Measurements from ENCODE around the gene PRKG1.

Gene PRKG1

DNA sequence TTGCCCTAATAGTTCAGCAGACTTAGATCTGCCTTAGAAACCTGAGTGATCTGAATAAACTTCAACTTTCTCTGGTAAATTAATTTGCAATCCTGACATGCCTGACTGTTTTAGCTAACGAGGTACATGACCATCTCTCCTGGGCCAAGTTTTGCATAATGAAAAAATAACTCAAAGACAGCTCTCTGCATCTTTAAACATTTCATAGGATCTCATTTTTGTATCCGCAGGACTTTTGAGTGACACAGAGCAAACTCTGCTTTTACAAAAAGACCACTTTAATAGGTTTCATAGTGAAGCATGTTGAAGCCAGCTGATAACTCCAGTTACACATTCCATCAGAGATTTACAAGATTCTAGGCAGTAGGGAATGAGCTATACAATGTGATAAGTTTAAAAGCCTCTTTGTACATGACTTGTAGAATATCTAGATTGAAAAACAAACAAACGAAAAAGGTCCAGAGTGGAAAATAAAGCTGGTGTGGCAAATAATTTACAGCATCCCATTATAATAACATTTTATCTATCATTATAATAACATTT lies 2.1 kb downstream of the PRKG1 start:
- H3K27me3 ChIP-seq (ENCODE audit: control insufficient read depth, insufficient read depth, low read length): no peaks in the 10 kb centered on the region
- DNase-seq (ENCODE audit: low read depth, low spot score): no peak
- WGBS (ENCODE audit: insufficient coverage, insufficient read length): no CpG with 5 or more reads among the region's 3 CpGs
- peaks cover 2% of the 10 kb centered on the region; the same call in 1 of the 2 replicates for H3K4me1 ChIP-seq (ENCODE audit: control insufficient read depth, insufficient read depth, low read length)
- H3K9me3 ChIP-seq (ENCODE audit: control insufficient read depth, insufficient read depth, low read length): no peaks in the 10 kb centered on the region
- no peak overlapping the region for H3K4me3 ChIP-seq (ENCODE audit: low read length)
- H3K27ac ChIP-seq (ENCODE audit: low read length): no peak overlapping the region
- no peaks in the 10 kb centered on the region for H3K36me3 ChIP-seq (ENCODE audit: control insufficient read depth, insufficient read depth, low read length)

DNA sequence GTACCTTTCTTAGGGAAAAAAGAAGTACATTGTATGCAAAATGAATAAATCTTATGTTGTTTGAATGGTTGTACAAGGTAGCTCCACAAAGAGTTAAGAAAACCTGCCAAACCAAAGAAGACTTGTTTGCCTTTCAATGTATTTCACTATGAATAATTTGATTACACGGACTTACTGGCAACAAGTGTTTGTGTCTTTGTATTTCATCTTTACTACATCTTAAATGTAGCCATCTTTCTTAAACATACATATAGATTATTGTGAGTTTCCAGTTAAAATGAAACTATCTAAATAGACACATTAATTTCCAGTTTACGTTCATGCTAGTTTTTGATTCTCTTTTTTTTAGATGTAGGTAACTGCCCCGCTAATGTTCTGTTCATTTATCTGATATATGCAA lies 2.8 kb downstream of the PRKG1 start:
- H3K4me3 ChIP-seq (ENCODE audit: low read length): no peak overlapping the region
- no peaks in the 10 kb centered on the region for H3K36me3 ChIP-seq (ENCODE audit: control insufficient read depth, insufficient read depth, low read length)
- no CpG with 5 or more reads among the region's 3 CpGs for WGBS (ENCODE audit: insufficient coverage, insufficient read length)
- no peaks in the 10 kb centered on the region for H3K9me3 ChIP-seq (ENCODE audit: control insufficient read depth, insufficient read depth, low read length)
- H3K27ac ChIP-seq (ENCODE audit: low read length): no peak overlapping the region
- H3K4me1 ChIP-seq (ENCODE audit: control insufficient read depth, insufficient read depth, low read length): peaks cover 2% of the 10 kb centered on the region; the same call in 1 of the 2 replicates
- H3K27me3 ChIP-seq (ENCODE audit: control insufficient read depth, insufficient read depth, low read length): no peaks in the 10 kb centered on the region
- no peak for DNase-seq (ENCODE audit: low read depth, low spot score)

DNA sequence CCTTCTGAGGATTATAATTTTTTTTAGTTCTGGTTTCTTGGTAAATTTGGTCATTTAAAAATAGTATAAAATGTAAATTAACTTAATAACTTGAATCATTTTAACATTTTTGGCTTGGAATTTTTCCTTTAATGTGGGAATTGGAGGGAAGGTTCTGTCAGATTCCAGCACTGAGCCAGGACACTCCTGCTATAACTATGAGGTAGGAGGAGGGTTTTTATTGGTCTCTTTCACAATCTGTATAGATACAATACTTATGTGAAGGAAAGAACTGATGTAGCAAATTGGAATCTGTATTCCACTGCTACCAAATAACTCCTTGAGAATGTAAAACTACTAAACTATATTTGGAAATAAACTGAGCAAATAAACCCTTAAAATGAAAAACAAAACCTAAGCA lies 3.2 kb downstream of the PRKG1 start:
- H3K27me3 ChIP-seq (ENCODE audit: control insufficient read depth, insufficient read depth, low read length): no peaks in the 10 kb centered on the region
- peaks cover 2% of the 10 kb centered on the region; the same call in 1 of the 2 replicates for H3K4me1 ChIP-seq (ENCODE audit: control insufficient read depth, insufficient read depth, low read length)
- DNase-seq (ENCODE audit: low read depth, low spot score): no peak
- no peaks in the 10 kb centered on the region for H3K9me3 ChIP-seq (ENCODE audit: control insufficient read depth, insufficient read depth, low read length)
- H3K27ac ChIP-seq (ENCODE audit: low read length): no peak overlapping the region
- H3K36me3 ChIP-seq (ENCODE audit: control insufficient read depth, insufficient read depth, low read length): no peaks in the 10 kb centered on the region
- no peak overlapping the region for H3K4me3 ChIP-seq (ENCODE audit: low read length)

DNA sequence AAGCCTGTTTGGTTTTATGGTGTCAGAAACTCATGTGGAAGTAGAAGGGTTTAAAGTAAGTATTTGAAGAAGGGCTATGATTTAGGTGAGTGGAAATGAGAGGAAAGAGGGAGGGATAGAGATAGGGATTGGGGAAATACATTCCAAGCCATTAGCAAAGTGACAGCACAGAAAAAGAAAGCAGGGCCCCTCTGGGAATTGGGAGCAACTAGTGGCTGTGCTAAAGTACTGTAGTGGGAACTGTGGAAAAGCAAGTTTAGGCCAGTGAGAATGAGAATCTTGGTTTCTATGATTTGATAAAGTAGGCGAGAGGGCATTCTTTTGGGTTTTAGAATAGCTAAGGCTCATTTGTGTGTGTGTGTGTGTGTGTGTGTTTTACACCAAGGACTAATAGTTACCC lies 5.0 kb downstream of the PRKG1 start:
- no peak overlapping the region for H3K4me3 ChIP-seq (ENCODE audit: low read length)
- no peaks in the 10 kb centered on the region; the same call in 1 of the 2 replicates for H3K4me1 ChIP-seq (ENCODE audit: control insufficient read depth, insufficient read depth, low read length)
- no CpG with 5 or more reads among the region's 1 CpG for WGBS (ENCODE audit: insufficient coverage, insufficient read length)

DNA sequence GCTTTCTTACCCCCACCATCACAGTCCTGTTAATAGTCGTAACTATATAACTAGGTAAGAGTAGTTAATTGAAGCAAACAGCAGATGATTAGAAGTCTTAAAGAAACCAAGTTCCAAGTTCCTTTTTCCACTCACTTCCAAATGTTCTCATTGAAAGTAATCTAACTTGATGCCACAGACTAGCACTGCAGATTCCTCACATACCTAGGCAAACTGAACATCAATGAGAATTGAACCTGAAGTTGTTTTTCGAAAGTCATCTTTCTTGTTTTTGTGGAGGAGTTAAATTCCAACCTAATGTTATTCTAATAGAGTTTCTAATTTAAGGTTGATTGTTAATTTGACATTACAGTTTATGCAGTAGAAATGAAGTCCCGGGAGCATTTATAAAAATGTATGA lies 5.5 kb downstream of the PRKG1 start:
- Histone ChIP-seq H3K9me3 (ENCODE audit: control insufficient read depth, insufficient read depth, low read length) (no peaks in the 10 kb centered on the region), H3K4me1 (ENCODE audit: control insufficient read depth, insufficient read depth, low read length) (no peaks in the 10 kb centered on the region; the same call in 1 of the 2 replicates), H3K27ac (ENCODE audit: low read length) (no peak overlapping the region), H3K4me3 (ENCODE audit: low read length) (no peak overlapping the region), H3K27me3 (ENCODE audit: control insufficient read depth, insufficient read depth, low read length) (no peaks in the 10 kb centered on the region), H3K36me3 (ENCODE audit: control insufficient read depth, insufficient read depth, low read length) (no peaks in the 10 kb centered on the region)
- WGBS (ENCODE audit: insufficient coverage, insufficient read length): no CpG with 5 or more reads among the region's 3 CpGs
- DNase-seq (ENCODE audit: low read depth, low spot score): no peak

More for the DNA sequence above, 5.0 kb downstream of the PRKG1 start:
- H3K36me3 ChIP-seq (ENCODE audit: control insufficient read depth, insufficient read depth, low read length): no peaks in the 10 kb centered on the region
- H3K27ac ChIP-seq (ENCODE audit: low read length): no peak overlapping the region
- H3K27me3 ChIP-seq (ENCODE audit: control insufficient read depth, insufficient read depth, low read length): no peaks in the 10 kb centered on the region
- DNase-seq (ENCODE audit: low read depth, low spot score): no peak
- no peaks in the 10 kb centered on the region for H3K9me3 ChIP-seq (ENCODE audit: control insufficient read depth, insufficient read depth, low read length)

DNA sequence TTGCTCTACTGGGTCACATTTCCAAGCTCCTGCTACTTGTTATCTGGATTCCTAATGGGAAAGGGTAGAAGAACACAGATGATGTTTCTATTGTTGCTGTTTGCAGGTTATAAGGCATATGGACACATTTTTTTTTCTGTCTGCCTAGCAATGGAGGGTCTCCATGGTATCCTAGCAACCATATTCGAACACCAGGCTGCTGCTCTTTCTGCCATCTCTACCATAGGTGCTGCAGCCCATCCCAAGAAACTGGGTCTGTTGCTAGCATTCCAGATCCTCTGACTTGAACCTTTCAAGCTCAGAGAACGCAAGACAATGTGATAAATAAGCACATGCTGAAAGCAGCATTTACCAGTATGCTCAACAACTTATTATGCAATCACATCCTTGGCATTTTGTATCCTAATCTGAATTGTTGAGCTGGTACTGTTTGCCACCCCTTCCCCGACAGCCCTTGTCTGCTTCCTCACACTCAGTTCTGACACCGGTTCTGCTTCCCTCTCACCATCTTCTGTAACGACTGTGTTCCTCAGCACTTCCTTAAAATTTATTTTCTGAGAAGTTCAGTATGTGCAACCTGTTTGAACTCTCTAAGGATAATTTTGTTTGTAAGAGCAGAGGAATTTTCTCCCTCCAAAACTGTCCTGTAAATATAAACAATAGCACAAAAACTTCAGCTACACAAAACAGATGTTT lies 6.2 kb downstream of the PRKG1 start:
- H3K4me3 ChIP-seq (ENCODE audit: low read length): no peak overlapping the region
- no peak for DNase-seq (ENCODE audit: low read depth, low spot score)
- no CpG with 5 or more reads among the region's 5 CpGs for WGBS (ENCODE audit: insufficient coverage, insufficient read length)

DNA sequence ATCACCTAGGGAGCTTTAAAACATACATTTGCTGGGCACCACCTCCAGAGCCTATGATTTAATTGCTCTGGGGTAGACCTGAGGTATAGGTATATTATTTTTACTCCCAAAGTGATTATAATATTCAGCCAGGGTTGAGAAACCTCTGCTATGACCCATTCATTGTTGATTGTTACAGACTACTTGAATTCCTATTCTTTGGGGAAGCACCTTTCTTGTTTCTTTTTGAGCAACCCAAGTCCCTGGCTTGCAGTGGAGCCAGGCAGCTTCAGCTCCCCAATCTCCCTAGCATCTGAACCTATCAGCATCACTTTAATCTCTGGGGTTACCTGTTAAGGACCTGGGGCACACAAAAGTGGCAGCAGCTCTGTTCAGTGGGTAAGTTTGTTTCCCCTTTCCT lies 8.6 kb downstream of the PRKG1 start:
- H3K9me3 ChIP-seq (ENCODE audit: control insufficient read depth, insufficient read depth, low read length): no peaks in the 10 kb centered on the region
- no peak for DNase-seq (ENCODE audit: low read depth, low spot score)
- no peak overlapping the region for H3K4me3 ChIP-seq (ENCODE audit: low read length)
- no peaks in the 10 kb centered on the region; the same call in 1 of the 2 replicates for H3K4me1 ChIP-seq (ENCODE audit: control insufficient read depth, insufficient read depth, low read length)
- H3K27me3 ChIP-seq (ENCODE audit: control insufficient read depth, insufficient read depth, low read length): no peaks in the 10 kb centered on the region
- no peak overlapping the region for H3K27ac ChIP-seq (ENCODE audit: low read length)
- H3K36me3 ChIP-seq (ENCODE audit: control insufficient read depth, insufficient read depth, low read length): no peaks in the 10 kb centered on the region

More for the DNA sequence above, 6.2 kb downstream of the PRKG1 start:
- no peaks in the 10 kb centered on the region for H3K9me3 ChIP-seq (ENCODE audit: control insufficient read depth, insufficient read depth, low read length)
- no peaks in the 10 kb centered on the region for H3K36me3 ChIP-seq (ENCODE audit: control insufficient read depth, insufficient read depth, low read length)
- no peak overlapping the region for H3K27ac ChIP-seq (ENCODE audit: low read length)
- no peaks in the 10 kb centered on the region; the same call in 1 of the 2 replicates for H3K4me1 ChIP-seq (ENCODE audit: control insufficient read depth, insufficient read depth, low read length)
- no peaks in the 10 kb centered on the region for H3K27me3 ChIP-seq (ENCODE audit: control insufficient read depth, insufficient read depth, low read length)

DNA sequence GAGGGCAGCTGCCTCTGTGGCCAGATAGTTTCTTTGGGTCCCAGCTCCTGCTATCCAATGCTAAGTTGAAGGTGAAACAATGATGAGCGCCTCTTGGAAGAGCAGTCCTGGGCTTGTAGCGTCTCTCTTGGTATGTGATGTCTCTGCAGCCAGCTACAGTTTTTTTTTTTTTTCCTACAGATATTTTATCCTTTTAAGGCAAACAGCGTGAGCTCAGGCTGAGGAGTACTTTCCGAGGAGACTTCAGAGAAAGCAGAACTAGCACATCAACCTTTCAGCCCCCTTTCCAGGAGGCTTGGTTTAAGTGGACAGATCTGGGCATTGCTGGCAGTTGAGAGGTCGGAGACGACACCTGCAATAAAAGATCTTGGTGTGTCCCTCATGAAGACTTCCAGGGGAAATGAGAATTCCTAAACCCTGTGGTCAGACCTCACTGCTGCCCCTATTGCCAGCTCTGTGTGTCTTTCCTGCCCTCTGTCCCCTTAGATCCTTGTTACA lies 9.1 kb downstream of the PRKG1 start:
- no peaks in the 10 kb centered on the region for H3K27me3 ChIP-seq (ENCODE audit: control insufficient read depth, insufficient read depth, low read length)
- DNase-seq (ENCODE audit: low read depth, low spot score): no peak
- H3K4me1 ChIP-seq (ENCODE audit: control insufficient read depth, insufficient read depth, low read length): no peaks in the 10 kb centered on the region; the same call in 1 of the 2 replicates
- H3K27ac ChIP-seq (ENCODE audit: low read length): no peak overlapping the region
- no CpG with 5 or more reads among the region's 6 CpGs for WGBS (ENCODE audit: insufficient coverage, insufficient read length)
- no peaks in the 10 kb centered on the region for H3K9me3 ChIP-seq (ENCODE audit: control insufficient read depth, insufficient read depth, low read length)
- H3K4me3 ChIP-seq (ENCODE audit: low read length): no peak overlapping the region
- H3K36me3 ChIP-seq (ENCODE audit: control insufficient read depth, insufficient read depth, low read length): no peaks in the 10 kb centered on the region

DNA sequence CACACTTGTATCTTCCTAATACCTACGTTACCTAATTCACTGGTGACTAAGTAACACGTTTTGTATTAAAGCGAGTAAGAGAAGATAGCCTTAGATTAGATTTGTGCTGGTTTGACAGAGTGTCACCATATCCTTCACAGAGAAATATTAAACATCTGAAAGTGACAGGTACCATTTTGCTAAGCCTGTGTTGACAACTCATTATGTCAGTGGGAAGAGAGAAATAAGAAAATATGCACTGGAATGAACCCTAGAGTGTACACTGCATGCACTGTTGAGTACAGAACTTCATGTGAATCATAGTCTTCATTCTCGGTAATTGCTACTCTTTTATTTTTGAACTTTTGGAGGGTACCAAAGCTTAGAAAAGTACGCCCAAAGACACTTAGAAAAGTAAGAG lies 10.9 kb downstream of the PRKG1 start:
- Histone ChIP-seq H3K27me3 (ENCODE audit: control insufficient read depth, insufficient read depth, low read length) (no peaks in the 10 kb centered on the region), H3K27ac (ENCODE audit: low read length) (no peak overlapping the region), H3K4me1 (ENCODE audit: control insufficient read depth, insufficient read depth, low read length) (no peaks in the 10 kb centered on the region; the same call in 1 of the 2 replicates), H3K9me3 (ENCODE audit: control insufficient read depth, insufficient read depth, low read length) (no peaks in the 10 kb centered on the region), H3K36me3 (ENCODE audit: control insufficient read depth, insufficient read depth, low read length) (no peaks in the 10 kb centered on the region), H3K4me3 (ENCODE audit: low read length) (no peak overlapping the region)
- no peak for DNase-seq (ENCODE audit: low read depth, low spot score)
- WGBS (ENCODE audit: insufficient coverage, insufficient read length): no CpG with 5 or more reads among the region's 5 CpGs

DNA sequence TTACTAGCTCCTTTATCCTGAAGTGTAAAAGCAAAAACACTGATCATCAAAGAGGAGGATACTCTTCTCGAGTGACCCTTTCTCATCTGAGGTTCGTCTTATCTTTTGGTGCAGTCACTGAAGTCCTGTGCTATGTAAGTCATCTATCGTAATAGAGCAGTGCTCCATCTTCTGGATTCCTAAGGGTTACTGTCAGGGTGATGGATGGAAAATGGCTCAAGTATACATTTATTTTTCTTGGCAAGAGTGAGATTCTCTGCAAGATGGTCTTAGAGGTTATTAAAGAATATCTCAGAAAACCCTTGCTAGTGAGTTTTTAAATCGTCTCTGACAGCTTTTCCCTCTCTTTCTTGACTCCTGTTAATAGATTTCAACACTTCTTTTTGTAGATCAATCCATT lies 12.4 kb downstream of the PRKG1 start:
- H3K4me3 ChIP-seq (ENCODE audit: low read length): no peak overlapping the region
- H3K27ac ChIP-seq (ENCODE audit: low read length): no peak overlapping the region
- WGBS (ENCODE audit: insufficient coverage, insufficient read length): no CpG with 5 or more reads among the region's 4 CpGs
- no peaks in the 10 kb centered on the region for H3K27me3 ChIP-seq (ENCODE audit: control insufficient read depth, insufficient read depth, low read length)
- H3K9me3 ChIP-seq (ENCODE audit: control insufficient read depth, insufficient read depth, low read length): no peaks in the 10 kb centered on the region
- H3K4me1 ChIP-seq (ENCODE audit: control insufficient read depth, insufficient read depth, low read length): no peaks in the 10 kb centered on the region; the same call in 1 of the 2 replicates
- H3K36me3 ChIP-seq (ENCODE audit: control insufficient read depth, insufficient read depth, low read length): no peaks in the 10 kb centered on the region
- no peak for DNase-seq (ENCODE audit: low read depth, low spot score)

DNA sequence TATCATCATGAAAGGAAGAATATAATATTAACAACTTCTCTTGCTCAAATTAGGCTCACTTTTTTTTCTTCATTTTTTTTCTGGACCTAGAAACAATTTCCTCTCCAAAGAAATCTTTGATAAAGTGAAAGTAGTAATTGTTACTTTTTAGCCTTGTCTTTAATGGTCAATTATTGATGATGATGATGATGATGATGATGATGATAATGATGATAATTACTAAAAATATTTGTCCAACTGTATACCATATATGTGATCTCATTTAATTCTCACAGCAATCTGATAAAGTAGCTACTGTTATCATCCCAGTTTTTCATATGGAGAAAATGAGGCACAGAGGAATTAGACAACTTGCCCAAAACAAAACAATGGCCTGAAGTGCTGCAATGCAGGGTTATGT lies 12.8 kb downstream of the PRKG1 start:
- Histone ChIP-seq H3K4me1 (ENCODE audit: control insufficient read depth, insufficient read depth, low read length) (no peaks in the 10 kb centered on the region; the same call in 1 of the 2 replicates), H3K36me3 (ENCODE audit: control insufficient read depth, insufficient read depth, low read length) (no peaks in the 10 kb centered on the region), H3K9me3 (ENCODE audit: control insufficient read depth, insufficient read depth, low read length) (no peaks in the 10 kb centered on the region), H3K27ac (ENCODE audit: low read length) (no peak overlapping the region), H3K27me3 (ENCODE audit: control insufficient read depth, insufficient read depth, low read length) (no peaks in the 10 kb centered on the region), H3K4me3 (ENCODE audit: low read length) (no peak overlapping the region)
- no peak for DNase-seq (ENCODE audit: low read depth, low spot score)
